ENCODE data around the gene SMIM22. TPM values are rescaled to one million over a fixed set of nuclear protein-coding genes. Genes with fewer than 3 reads are reported as not detected.
"Not testable (repeated sequence)": the region's sequence is repeated elsewhere in the genome, so short reads cannot be mapped to it uniquely, and the experiment has no call there.

The SMIM22 gene
- total RNA-seq, 4 donors from 2014 or later, result not detected

GRCh38 chr16:4778050-4778392, 17.1 kb upstream of the SMIM22 start:
- Histone ChIP-seq H3K27ac (no peak overlapping the region), H3K4me1 (no peaks in the 10 kb centered on the region), H3K27me3 (no peaks in the 10 kb centered on the region), H3K36me3 (no peaks in the 10 kb centered on the region), H3K4me3 (no peak overlapping the region), H3K9me3 (no peaks in the 10 kb centered on the region)
- ATAC-seq, result no peak
- TF ChIP-seq CTCF (IDR thresholded peaks at IDR 0.05 in 4 of 5, conservative IDR thresholded peaks at IDR 0.05 in 1 of 5), result no peak
- TF ChIP-seq POLR2A (IDR thresholded peaks at IDR 0.05), result no peak
- DNase-seq, result no peak
- in situ Hi-C loops (cut with MboI; ENCODE audit: low sequenced_read_pairs in 4 of 4) (no loop called here), intact Hi-C loops (cut with DNase I; ENCODE audit: low total_unique reads) (no loop called here)

- DNase-seq (no peak), ATAC-seq (no peak)
- no peak overlapping the region for H3K27ac ChIP-seq
- intact Hi-C loops (cut with DNase I; ENCODE audit: low total_unique reads), result no loop called here
- no peaks in the 10 kb centered on the region for H3K27me3 ChIP-seq
- no peaks in the 10 kb centered on the region for H3K4me1 ChIP-seq
- no peaks in the 10 kb centered on the region for H3K36me3 ChIP-seq
- TF ChIP-seq CTCF (IDR thresholded peaks at IDR 0.05 in 4 of 5, conservative IDR thresholded peaks at IDR 0.05 in 1 of 5) (no peak), POLR2A (IDR thresholded peaks at IDR 0.05) (no peak)
- H3K4me3 ChIP-seq, result no peak overlapping the region
- no peaks in the 10 kb centered on the region for H3K9me3 ChIP-seq
- in situ Hi-C loops (cut with MboI; ENCODE audit: low sequenced_read_pairs in 4 of 4), result no loop called here
Measured at GRCh38 chr16:4780235-4780634, 14.9 kb upstream of the SMIM22 start.

GRCh38 chr16:4783251-4783950, 11.8 kb upstream of the SMIM22 start:
- in situ Hi-C loops (cut with MboI; ENCODE audit: low sequenced_read_pairs in 4 of 4) (no loop called here), intact Hi-C loops (cut with DNase I; ENCODE audit: low total_unique reads) (no loop called here)
- no peak overlapping the region for H3K4me3 ChIP-seq
- TF ChIP-seq POLR2A (IDR thresholded peaks at IDR 0.05), result no peak
- TF ChIP-seq CTCF (IDR thresholded peaks at IDR 0.05 in 4 of 5, conservative IDR thresholded peaks at IDR 0.05 in 1 of 5), result no peak
- H3K36me3 ChIP-seq, result no peaks in the 10 kb centered on the region
- no peaks in the 10 kb centered on the region for H3K27me3 ChIP-seq
- H3K27ac ChIP-seq, result no peak overlapping the region
- no peaks in the 10 kb centered on the region for H3K4me1 ChIP-seq
- no peak for ATAC-seq
- DNase-seq, result no peak
- no peaks in the 10 kb centered on the region for H3K9me3 ChIP-seq

- ATAC-seq (no peak), DNase-seq (no peak)
- no peaks in the 10 kb centered on the region for H3K9me3 ChIP-seq
- no peak overlapping the region for H3K27ac ChIP-seq
- intact Hi-C loops (cut with DNase I; ENCODE audit: low total_unique reads) (no loop called here), in situ Hi-C loops (cut with MboI; ENCODE audit: low sequenced_read_pairs in 4 of 4) (no loop called here)
- no peak overlapping the region for H3K4me3 ChIP-seq
- H3K36me3 ChIP-seq, result no peaks in the 10 kb centered on the region
- H3K27me3 ChIP-seq, result no peaks in the 10 kb centered on the region
- no peak for TF ChIP-seq POLR2A (IDR thresholded peaks at IDR 0.05)
- TF ChIP-seq CTCF (IDR thresholded peaks at IDR 0.05 in 4 of 5, conservative IDR thresholded peaks at IDR 0.05 in 1 of 5), result no peak
- no peaks in the 10 kb centered on the region for H3K4me1 ChIP-seq
Measured at GRCh38 chr16:4783951-4784336, 11.2 kb upstream of the SMIM22 start.

GRCh38 chr16:4784444-4784987, 10.7 kb upstream of the SMIM22 start:
- H3K27ac ChIP-seq; DNase-seq; H3K36me3 ChIP-seq; in situ Hi-C loops (cut with MboI; ENCODE audit: low sequenced_read_pairs in 4 of 4); intact Hi-C loops (cut with DNase I; ENCODE audit: low total_unique reads); H3K4me1 ChIP-seq; H3K9me3 ChIP-seq; H3K4me3 ChIP-seq; ATAC-seq; H3K27me3 ChIP-seq: not testable (repeated sequence)

Measured in gastrocnemius medialis (tissue), 4 donors.